ENCODE data around the gene MACF1.

MACF1 gene

DNA sequence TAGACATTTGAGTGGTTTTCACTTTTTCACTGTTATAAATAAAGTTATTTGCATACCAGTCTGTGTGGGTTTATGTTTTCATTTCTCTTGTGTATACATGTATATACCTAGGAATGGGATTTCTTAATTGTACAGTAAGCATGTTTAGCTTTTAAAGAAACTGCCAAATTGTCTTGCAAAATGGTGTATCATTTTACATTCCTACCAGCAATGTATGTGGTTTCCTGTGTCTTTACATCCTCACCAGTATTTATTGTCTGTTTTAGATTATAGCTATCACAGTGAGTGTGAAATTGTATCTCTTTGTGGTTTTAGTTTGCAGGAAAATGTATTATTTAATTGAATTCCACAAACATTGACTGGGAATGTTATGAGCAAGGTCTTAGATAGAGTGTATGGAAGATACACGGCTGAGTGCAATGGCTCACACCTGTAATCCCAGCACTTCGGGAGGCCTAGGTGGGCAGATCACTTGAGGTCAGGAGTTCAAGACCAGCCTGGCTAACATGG, 57.3 kb downstream of the MACF1 start:
- no peak for DNase-seq (ENCODE audit: low read depth)

DNA sequence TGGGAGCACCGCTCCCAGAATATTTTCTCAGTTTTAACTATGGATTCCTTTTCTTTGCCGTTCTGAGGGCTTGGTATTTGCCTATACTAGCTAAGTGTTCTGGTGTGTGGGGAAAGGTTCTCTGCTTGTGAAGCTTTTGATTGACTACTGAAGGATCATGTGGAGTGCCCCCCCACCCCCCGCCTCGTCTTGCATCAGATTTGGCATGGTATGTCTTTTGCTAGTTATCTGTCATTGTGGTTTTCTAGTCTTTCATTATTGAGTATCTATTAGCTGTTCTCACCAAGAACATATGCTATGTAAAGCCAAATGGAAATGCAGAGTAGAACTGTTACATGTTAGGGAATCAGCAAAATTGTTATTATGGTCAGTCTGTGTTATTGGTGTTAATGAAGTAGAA, 58.3 kb downstream of the MACF1 start:
- no peak for DNase-seq (ENCODE audit: low read depth)

DNA sequence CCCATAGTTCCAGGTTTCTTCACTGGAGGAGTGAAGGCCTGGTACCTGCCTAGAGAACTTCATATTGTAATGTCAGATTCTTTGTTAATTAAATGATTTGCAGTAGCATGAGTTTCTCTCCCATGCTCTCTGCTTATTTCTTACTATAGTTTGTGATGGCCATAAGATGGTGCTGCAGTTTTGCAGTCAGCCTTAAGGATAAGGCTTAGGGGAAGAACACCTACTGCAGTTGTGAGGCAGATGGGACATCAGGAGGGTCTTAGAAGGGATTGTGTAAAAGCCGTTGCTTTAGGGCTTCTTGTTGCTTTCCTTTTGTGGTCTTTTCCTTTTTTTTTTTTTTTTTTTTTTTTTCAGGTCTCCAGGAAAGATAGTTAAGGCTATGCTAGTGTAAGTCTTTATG, 61.8 kb downstream of the MACF1 start:
- DNase-seq (ENCODE audit: low read depth), result no peak

DNA sequence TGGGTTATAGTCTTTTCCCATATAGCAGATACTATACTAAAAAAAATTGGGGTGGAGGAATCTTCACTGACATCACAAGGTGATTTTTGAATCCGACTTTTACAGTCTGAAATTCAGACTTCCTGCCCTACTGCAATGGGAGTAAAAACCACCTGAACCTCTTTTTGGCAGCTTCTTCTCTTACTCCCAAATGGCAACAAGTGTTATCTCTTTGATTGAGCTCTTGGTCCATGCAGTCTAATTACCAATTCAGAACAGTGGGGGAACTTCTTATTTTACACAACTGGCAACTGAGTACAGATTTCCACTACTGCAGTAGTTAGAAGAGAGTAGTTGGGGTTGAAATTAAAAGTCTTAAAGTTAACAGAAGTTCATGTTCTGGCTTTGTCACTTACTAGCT, 62.3 kb downstream of the MACF1 start:
- DNase-seq (ENCODE audit: low read depth), result no peak

DNA sequence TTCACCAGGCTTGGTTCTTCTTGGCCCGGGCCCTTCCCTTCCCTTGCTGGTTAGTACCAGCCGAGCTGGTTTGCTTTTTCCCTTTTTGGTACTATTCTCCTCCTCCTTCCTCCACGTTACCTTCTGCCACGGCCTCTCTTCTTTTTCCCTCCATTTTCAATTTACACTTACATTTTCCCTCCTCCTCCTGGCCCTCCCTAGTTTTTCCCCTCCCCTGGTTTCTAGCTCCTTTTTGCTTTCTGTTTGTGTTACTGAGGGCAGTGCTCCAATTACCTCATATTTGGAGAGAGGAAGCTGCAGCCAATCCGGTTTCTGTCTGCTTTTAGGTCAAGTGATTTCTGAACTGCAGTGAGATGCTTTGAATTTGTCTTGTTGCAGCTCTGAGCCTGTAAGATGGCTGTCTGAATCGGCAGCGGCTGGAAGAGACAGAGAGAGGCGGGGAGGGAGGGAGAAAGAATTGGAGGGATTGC, 63.7 kb downstream of the MACF1 start:
- no peak for DNase-seq (ENCODE audit: low read depth)

DNA sequence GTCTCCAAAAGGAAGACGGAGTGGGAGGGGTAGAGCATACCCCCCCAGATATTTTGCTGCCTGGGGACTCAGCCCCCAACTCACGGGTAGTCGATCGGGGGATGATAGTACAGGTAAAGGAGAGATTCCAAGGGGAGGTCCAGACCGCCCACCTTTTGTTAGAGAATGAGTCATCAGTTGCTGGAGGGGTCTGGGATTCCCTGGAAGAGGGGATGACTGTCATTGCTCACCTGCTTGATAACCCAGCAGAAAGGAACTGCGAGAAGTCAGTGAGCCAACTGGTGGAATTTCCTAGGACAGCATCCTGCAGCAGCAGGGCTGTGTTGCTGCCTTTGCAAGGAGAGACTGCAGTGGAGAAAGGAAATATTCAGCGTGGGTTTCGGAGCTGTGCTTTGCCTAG, 64.4 kb downstream of the MACF1 start:
- no peak for DNase-seq (ENCODE audit: low read depth)

DNA sequence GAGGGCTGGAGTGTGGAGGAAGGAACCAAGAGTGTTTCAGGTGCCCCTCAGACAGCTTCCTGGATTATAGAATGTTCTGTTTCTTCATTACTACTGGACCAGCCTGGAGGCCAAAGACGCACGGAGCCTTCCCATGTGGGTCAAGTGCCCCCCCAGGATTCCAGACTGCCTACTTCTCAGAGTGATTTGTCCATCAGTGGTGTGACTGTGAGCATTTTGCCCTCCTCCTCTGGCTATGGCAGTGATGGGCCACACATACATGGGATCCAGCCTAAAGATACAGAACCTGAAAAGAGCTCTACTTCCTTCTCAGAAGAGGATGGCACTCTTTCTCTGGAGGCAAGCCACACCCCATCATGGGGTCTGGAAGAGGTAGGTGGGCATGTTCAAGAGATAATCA, 64.9 kb downstream of the MACF1 start:
- no peak for DNase-seq (ENCODE audit: low read depth)

DNA sequence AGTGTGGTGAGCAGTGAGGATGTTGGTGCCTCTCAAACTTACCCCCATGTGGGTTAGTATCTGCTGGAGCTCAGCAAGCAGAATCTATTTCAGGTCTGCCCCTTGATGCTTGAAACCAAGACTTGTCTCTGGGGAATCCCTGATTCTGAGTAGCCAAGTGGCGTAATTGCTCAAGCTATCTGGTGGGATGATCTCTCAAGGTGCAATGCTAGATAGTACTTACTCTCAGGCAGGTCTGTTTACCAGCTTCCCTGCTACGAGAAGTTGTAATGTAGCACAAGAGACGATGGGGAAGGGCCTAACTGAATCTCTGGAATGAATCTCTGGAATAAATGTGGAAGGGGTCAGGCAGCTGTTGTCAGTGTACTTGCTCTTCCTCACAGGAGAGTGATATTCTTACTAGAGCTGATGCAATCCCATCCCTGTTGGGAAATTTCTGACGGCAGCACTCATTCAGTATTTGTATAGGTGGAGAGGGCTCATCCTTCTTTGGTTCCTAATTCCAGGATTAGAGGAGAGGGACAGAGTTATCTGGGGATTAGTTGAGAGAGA, 65.4 kb downstream of the MACF1 start:
- no peak for DNase-seq (ENCODE audit: low read depth)

DNA sequence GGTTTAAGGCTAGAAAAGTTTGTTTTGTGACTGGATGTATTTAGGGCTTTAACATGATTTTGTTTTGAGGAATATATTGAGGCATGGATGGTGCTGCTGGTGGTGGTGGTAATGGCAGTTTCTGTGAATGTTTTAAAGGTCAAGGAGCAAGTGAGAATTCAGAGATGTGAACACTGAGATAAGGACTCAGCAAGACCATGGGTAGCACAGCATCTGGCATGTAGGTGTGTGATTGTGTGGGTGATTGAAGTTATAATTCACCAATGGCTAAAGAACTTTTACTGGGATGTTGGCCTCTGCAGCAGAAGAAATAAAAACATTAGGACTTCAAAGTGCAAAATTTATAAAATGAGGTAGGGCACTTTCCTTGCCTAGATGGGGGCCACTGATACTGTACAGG, 65.9 kb downstream of the MACF1 start:
- no peak for DNase-seq (ENCODE audit: low read depth)

DNA sequence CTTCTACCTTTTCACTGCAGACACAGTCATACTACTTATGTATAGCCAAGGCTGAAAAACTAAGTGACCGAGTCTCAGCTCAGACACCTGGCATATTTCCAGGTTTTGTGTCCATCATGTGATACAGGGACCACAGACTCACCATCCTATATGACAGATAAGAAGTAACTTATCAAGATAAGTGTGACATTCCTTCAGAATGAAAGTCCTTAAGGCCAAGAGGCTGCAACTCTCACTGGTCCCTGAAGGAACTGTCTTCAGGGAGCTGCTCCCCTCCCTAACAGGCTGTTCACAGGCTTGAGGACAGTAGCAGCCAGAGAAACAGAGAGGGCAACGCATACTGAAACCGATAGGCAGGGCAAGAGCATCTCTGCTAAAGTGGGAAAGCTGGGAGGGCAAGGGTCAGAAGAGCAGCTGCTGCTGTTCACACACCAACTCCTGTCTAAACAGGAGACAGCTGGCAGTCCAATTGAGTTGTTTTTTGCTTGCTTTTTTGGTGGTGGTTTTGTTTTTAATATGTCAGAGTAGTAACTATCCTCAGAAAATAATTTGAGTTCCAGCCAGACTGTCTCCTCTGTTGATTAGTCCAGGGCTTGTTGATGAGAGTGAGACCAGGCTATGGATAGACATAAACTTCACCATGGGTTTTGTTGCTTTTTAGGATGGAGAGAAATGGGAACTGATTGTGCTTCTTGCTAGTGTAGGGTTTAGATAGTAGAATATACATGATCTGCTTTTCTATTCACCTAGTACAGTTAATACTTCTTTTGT, 67.7 kb downstream of the MACF1 start:
- no peak for DNase-seq (ENCODE audit: low read depth)

DNA sequence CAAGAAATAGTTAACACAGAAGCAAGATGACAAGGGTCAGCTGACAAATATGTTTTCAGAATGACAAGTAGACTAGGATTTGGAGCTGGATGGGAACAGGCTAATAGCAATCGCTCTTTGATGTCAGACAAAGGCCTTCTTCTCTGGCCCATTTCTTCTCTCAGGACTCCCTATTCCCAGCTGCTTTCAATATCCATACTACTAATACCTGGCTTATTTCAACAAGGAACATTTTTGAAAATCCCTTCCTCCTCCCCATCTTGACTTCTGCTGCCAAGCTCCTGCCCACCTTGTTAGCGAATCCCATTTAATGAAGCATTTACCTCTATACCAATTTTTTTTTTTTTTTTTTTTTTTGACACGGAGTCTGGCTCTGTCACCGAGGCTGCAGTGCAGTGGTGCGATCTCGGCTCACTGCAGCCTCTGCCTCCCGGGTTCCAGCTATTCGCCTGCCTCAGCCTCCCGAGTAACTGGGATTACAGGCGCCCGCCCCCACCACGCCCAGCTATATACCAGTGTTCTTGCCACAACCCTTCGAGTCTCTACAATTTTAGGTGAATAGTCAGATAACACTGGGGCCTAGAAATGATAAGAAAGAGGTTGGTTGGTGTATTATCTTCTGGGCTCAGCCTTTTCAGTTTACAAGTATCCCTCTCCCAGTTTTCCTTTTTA, 68.4 kb downstream of the MACF1 start:
- no peak for DNase-seq (ENCODE audit: low read depth)

DNA sequence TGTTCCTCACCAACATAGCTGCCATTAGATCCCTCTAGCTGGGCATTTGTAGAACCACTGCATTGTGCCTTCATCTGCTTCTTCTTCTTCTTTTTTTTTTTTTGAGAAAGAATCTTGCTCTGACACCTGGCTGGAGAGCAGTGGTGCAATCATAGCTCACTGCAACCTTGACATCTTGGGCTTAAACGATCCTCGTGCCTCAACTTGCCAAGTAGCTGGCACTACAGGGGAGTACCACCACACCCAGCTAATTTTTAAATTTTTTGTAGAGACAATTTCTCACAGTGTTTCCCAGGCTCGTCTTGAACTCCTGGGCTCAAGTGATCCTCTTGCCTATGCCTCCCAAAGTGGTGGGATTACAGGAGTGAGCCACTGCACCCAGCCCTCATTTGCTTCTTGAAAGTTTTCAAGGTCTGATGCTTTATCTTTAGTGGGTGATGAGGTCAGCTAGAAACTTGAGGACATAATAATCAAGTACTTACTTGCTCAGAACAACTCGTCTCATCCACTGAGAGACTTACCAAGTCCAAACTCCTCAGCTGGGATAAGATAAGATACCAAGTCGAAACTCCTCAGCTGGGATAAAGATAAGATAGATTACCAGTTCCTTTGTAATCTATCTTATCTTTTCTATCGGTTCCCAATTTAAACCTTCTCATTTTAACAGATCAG, 71.5 kb downstream of the MACF1 start:
- DNase-seq (ENCODE audit: low read depth), result no peak

DNA sequence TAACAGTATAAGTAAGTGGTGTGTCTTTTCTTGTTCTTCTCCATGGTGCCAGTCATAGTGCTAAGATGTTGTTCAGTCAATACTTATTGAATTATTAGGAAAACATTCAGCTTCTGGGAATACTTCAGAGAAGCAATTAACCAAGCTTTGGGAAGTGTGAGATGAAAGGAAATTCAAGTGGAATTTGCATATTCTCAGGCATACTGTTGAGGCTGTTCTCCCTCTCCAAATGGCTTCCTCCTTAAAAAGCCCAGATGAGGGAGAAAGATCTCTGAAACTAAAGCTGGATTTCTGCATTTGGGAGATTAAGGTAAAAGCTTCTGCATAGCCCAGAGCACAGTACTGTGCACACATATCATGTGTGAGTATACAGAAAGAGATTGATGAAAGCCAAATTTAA, 73.4 kb downstream of the MACF1 start:
- DNase-seq (ENCODE audit: low read depth), result no peak

DNA sequence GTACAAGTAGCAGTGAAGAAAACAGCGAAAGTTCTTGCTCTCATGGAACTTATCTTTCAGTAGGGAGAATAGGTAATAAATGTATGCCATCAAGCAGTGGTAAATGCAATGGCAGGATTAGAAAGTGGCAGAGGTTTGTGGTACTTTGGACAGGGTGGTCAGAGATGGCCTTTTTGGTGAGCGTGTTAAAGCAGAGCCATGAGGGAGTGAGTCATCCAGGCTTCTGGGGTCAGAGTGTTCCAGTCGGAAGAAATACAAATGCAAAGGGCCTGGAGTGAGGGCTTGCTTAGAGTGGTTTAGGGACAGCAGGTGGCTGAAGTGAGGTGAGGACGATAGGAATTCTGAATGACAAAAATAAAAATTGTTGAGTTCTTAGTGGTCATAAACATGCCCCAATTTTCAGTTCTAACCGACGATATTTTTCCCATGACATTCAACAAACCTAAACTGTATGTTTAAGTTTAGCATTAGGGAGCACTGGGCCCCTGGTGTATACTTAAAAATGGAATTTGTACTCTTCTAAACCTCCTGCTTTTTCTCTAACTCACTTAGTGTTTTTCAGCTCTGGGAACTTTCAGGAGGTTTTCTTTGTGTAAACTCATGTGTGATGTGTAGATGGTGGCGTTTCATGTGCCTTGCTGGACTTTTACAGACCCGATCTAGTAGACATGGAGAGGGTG, 78.2 kb downstream of the MACF1 start:
- DNase-seq (ENCODE audit: low read depth), result no peak

DNA sequence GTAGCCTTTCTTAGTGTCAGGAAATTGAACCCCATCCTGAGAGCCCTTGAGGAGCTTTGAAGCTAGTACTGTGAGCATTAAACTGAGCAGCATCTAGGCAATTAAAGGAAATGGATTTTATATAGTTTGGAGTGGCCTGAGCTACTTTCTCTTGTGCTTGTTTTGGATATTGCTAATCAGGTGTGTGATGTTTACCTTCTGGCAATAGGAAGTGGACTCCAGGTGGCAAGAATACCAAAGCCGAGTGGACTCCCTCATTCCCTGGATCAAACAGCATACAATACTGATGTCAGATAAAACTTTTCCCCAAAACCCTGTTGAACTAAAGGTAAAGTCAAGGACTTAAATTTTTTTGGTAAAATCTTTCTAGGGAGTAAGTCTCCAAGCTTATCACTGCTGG, 79.4 kb downstream of the MACF1 start:
- no peak for DNase-seq (ENCODE audit: low read depth)

DNA sequence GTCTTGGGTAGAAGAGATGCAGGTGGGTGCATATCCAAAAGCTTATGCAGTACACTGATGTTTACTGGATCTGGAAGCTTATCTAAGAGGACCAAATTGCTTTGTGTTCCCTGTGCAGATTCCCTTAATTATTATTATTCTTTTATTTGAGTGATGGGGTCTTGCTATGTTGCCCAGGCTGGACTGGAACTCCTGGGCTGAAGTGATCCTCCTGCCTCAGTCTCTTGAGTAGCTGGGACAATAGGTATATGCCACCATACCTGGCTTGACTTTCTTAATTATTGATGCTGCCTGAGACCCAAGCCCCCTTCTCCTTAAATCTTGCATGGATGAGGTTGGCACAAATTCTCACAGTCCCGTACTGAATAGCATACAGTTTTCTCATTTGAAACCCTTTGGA, 83.0 kb downstream of the MACF1 start:
- no peak for DNase-seq (ENCODE audit: low read depth)

DNA sequence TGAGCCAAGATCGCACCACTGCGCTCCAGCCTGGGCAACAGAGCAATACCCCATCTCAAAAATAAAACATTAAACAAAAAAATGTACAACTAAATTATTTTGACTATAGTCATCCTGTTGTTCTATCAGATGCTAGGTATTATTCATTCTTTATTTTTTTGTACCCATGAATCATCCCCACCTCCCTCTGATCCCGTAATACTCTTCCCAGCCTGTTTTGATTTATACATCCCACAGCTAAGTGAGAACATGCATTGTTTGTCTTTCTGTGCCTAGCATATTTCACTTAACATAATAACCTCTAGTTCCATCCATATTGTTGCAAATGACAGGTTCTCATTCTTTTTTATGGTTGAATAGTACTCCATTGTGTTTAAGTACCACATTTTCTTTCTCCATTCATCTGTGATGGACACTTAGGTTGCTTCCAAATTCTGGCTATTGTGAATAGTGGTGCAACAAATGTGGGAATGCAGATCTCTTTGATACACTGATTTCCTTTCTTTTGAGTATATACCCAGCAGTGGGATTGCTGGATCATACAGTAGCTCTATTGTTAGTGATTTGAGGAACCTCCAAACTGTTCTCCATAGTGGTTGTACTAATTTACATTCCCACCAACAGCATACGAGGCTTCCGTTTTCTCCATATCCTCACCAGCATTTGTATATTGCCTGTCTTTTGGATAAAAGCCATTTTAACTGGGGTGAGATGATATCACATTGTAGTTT, 84.4 kb downstream of the MACF1 start:
- peak; percentile 37 for DNase-seq (ENCODE audit: low read depth)

DNA sequence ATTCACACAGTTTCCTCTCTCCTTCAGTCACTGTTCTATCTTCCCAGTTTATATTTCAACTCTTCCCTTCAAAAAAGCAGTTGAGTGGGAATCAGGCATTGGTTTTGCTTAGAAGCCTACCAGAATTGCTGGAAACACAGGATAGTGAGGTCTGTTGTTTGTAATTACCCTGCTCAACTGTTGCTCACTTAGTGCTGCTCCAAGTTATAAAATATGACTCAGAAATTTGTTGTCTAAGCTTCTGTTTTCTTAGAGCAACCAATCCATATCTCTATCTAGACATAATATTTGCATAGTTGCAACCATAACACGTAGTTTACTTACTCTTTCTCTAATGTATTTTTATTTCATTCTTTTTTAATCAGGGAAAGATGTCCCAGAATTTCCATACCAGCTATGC, 87.9 kb downstream of the MACF1 start:
- no peak for DNase-seq (ENCODE audit: low read depth)

DNA sequence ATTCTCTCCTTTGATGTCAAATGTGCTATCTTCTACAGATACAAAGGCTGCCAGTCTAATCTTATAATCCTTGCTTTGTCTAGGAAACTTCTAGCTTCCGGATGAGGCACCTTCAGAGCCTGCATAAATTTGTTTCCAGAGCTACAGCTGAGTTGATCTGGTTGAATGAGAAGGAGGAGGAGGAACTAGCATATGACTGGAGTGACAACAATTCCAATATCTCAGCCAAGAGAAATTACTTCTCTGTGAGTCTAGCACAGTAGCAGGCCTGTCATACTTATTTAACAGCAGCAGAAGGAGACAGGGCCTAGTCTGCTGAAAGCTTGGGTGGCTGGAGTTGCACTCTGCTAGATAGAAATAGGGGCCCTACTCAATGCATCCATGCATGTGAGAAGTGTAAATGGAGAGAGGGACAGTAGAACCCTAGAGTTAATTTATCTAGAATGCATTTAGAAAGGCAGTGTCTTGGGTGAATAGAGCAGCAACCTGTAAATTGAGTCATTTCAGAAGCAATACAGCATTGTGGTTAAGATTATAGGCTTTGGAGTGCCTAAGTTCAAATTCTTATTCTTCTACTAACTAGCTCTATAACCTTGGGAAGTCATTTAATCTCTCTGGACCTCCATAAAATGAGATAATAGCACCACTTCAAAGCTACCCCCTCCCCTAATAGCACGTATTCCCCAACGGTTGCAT, 89.0 kb downstream of the MACF1 start:
- peak; percentile 44 for DNase-seq (ENCODE audit: low read depth)

DNA sequence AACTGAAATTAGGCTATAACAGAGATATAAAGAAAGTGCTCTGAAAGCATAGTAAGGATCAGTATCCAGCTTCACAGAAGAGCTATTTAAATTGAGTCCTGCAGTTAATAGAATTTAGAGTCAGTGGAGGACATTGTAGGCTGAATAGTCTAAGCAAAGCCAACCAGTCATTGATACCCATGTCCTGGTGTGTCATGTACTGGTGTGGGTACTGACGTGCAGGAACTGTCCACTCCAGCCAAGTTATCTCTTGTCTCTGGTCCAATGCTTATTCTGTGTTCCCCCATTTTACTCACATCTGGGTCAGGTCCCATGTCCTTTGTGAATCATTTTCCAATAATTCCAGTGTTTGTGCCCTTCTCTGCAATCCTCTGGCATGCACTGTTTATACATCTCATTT, 90.0 kb downstream of the MACF1 start:
- no peak for DNase-seq (ENCODE audit: low read depth)

DNA sequence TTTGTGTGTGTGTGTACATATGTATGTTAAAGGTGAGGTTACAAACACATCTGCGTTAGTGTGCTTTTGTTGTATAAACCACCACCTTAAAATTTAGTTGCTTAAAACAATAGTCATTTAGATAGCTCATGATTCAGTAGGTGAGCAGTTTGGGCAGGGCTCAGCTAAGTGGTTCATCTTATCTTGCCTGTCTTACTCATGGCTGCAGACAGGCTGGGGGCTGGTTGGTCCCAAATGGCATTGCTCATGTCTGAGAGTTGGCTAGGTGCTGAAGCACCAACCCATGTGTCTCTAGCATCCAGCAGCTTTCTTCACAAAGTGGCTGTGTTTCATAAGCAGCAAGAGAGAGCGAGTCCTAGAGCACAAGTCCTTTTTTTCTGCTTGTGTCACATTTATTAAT, 91.4 kb downstream of the MACF1 start:
- DNase-seq (ENCODE audit: low read depth), result no peak

All from non-pigmented ciliary epithelial cell (primary cell).